Endothelial cell of umbilical vein (primary cell): ENCODE data around the gene ARHGEF16. TPM values are rescaled to one million over a fixed set of nuclear protein-coding genes. Genes with fewer than 3 reads are reported as not detected.

Experiments used
- BruUV-seq: library from RNA; stranded (reverse); fragments of 400-500 nt; replicated peaks from 2 replicates; lab custom pipeline; 2021; lab: Mats Ljungman, UMichigan
- CTCF ChIA-PET: fragments of 300-600, 350-600 bp; sonication (Branson Sonifier 250); formaldehyde crosslinking; loops from one replicate; lab custom pipeline; 2021; ENCODE audit warnings: antibody characterized with exemption, inconsistent platforms; lab: Charles Lee
- POLR2A ChIA-PET: fragments of 300-600, 350-600 bp; sonication (Branson Sonifier 250); formaldehyde crosslinking; loops from one replicate; lab custom pipeline; 2021; ENCODE audit warnings: antibody characterized with exemption, inconsistent platforms; lab: Charles Lee
- DNase-seq: peaks from one replicate; pipeline ENCODE4 v3.0.0-alpha.2; 2011; ENCODE audit warnings: low read depth, low spot score
- FAIRE-seq: peaks from 2 replicates; lab custom pipeline; 2011; peaks lifted over from hg19 to GRCh38; lab: Jason Lieb, UNC
- H2AFZ ChIP-seq: 2 replicates; pipeline ENCODE4 v1.6.0; 2012; ENCODE audit warnings: low read depth, low read length, control low read depth, inconsistent platforms
- H3K27ac ChIP-seq: 2 replicates; pipeline ENCODE4 v1.5.1; 2011; ENCODE audit warnings: low read depth, mild to moderate bottlenecking, control low read depth, low read length, moderate library complexity; ENCODE audit not compliant: insufficient read depth
- H3K27me3 ChIP-seq, 2 experiments: 2 replicates each; pipeline versions ENCODE4 v1.6.0 to v1.6.1; 2011; ENCODE audit warnings: low read length in 2 of 2, mixed read lengths in 1 of 2; ENCODE audit not compliant: control insufficient read depth in 2 of 2, insufficient read depth in 2 of 2
- H3K36me3 ChIP-seq, 2 experiments: 2 replicates in 1 of 2; 3 replicates in 1 of 2; pipeline ENCODE4 v1.5.1; 2011; ENCODE audit warnings: low read length in 2 of 2, mild to moderate bottlenecking in 1 of 2, moderate library complexity in 1 of 2; ENCODE audit not compliant: control insufficient read depth in 2 of 2, insufficient read depth in 2 of 2; ENCODE audit errors: extremely low read depth in 1 of 2
- H3K4me1 ChIP-seq: 3 replicates; pipeline ENCODE4 v1.5.1; 2011; ENCODE audit warnings: mild to moderate bottlenecking, low read length; ENCODE audit not compliant: control insufficient read depth, insufficient read depth; ENCODE audit errors: extremely low read depth
- H3K4me2 ChIP-seq: 2 replicates; pipeline ENCODE4 v1.6.1; 2011; ENCODE audit warnings: low read length, control low read depth, mixed read lengths; ENCODE audit not compliant: insufficient read depth
- H3K4me3 ChIP-seq, 3 experiments: fragments of 200-600 bp in 1 of 3; sonication (generic), shearing (Covaris generic) in 1 of 3; replicated peaks in 1 of 3; 2 replicates each; pipeline ENCODE4 v1.5.1; 2011 to 2016; ENCODE audit warnings: control low read depth in 3 of 3, low read length in 3 of 3, mild to moderate bottlenecking in 2 of 3, inconsistent platforms in 1 of 3, low read depth in 1 of 3, moderate library complexity in 1 of 3; ENCODE audit not compliant: insufficient read depth in 1 of 3
- H3K79me2 ChIP-seq: 2 replicates; pipeline ENCODE4 v1.6.0; 2012; ENCODE audit warnings: low read length, inconsistent platforms; ENCODE audit not compliant: control insufficient read depth, insufficient read depth
- H3K9ac ChIP-seq: replicated peaks from 2 replicates; pipeline ENCODE3; 2011; ENCODE audit warnings: low read length, control low read depth; ENCODE audit not compliant: insufficient read depth; ENCODE audit errors: extremely low read depth
- H3K9me1 ChIP-seq: replicated peaks from 3 replicates; pipeline ENCODE4 v1.6.0; 2011; ENCODE audit warnings: mild to moderate bottlenecking, low read length; ENCODE audit not compliant: control insufficient read depth, insufficient read depth; ENCODE audit errors: extremely low read depth
- H3K9me3 ChIP-seq: replicated peaks from 2 replicates; pipeline ENCODE4 v1.5.1; 2012; ENCODE audit warnings: low read length, inconsistent platforms; ENCODE audit not compliant: control insufficient read depth, insufficient read depth
- H4K20me1 ChIP-seq: replicated peaks from 2 replicates; pipeline ENCODE3; 2011; ENCODE audit warnings: mild to moderate bottlenecking, low read length; ENCODE audit not compliant: control insufficient read depth, insufficient read depth; ENCODE audit errors: extremely low read depth
- EZH2 ChIP-seq: IDR thresholded peaks from 2 replicates; pipeline ENCODE4 v1.6.1; 2012; ENCODE audit warnings: borderline replicate concordance, low read depth, mild to moderate bottlenecking, moderate library complexity, low read length, inconsistent platforms; ENCODE audit not compliant: severe bottlenecking
- FOS ChIP-seq: IDR thresholded peaks from 2 replicates; pipeline ENCODE4 v1.6.1; 2011; ENCODE audit warnings: mild to moderate bottlenecking, low read length, moderate library complexity, borderline replicate concordance; ENCODE audit not compliant: insufficient read depth
- GATA2 ChIP-seq: IDR thresholded peaks from 2 replicates; pipeline ENCODE4 v1.7.0; 2011; ENCODE audit warnings: low read depth, mild to moderate bottlenecking, moderate library complexity, mixed read lengths, low read length; ENCODE audit not compliant: insufficient read length, insufficient read depth
- JUN ChIP-seq: IDR thresholded peaks from 2 replicates; pipeline ENCODE4 v1.6.1; 2011; ENCODE audit warnings: borderline replicate concordance, low read depth; ENCODE audit not compliant: insufficient read length, insufficient read depth
- MYC ChIP-seq: IDR thresholded peaks from one replicate; pipeline ENCODE4 v1.6.1; 2011; ENCODE audit warnings: mild to moderate bottlenecking, low read depth, low read length
- POLR2A ChIP-seq: IDR thresholded peaks from 2 replicates; pipeline ENCODE4 v1.6.1; 2012; ENCODE audit warnings: low read depth, mild to moderate bottlenecking, control low read depth, low read length
- POLR2AphosphoS5 ChIP-seq: IDR thresholded peaks from 2 replicates; pipeline ENCODE4 v1.6.1; 2012; ENCODE audit warnings: low read depth, mild to moderate bottlenecking, control low read depth, low read length, moderate library complexity; ENCODE audit not compliant: insufficient read depth
- dilution Hi-C: fragments of 300-500 bp; cut with MboI; formaldehyde crosslinking; loops from one replicate; pipeline ENCODE4 v1.15.0; 2019; ENCODE audit warnings: low sequenced_read_pairs; ENCODE audit not compliant: extremely low pct_ligation_motif_present
- intact Hi-C: fragments of 100-400 bp; cut with micrococcal nuclease; formaldehyde crosslinking; loops from one replicate; pipeline ENCODE4 v1.10.0; 2022
- polyA plus RNA-seq, 4 experiments: library from polyadenylated mRNA; depleted of rRNA in 3 of 4; stranded (reverse) in 3 of 4; unstranded in 1 of 4; fragments of >200 nt; gene quantifications; 2 replicates each; pipeline versions ENCODE4 v1.2.1 to v1.2.3, GENCODE V29; 2011 to 2012; ENCODE audit warnings: missing spikeins in 1 of 4
- total RNA-seq: library from RNA; stranded (reverse); gene quantifications from 2 replicates; pipeline ENCODE4 v1.2.3, GENCODE V29; 2021
- TF ChIP-seq, protein P1 (sequence below), 2 donors: IDR thresholded peaks; 1 replicate in 1 of 2; 2 replicates in 1 of 2; pipeline ENCODE4 v1.5.1; 2011; ENCODE audit warnings: low read length in 2 of 2, mild to moderate bottlenecking in 2 of 2, moderate library complexity in 2 of 2, control low read depth in 1 of 2, inconsistent platforms in 1 of 2, low read depth in 1 of 2; ENCODE audit not compliant: insufficient read depth in 1 of 2; ENCODE audit errors: extremely low read depth in 1 of 2
- TF ChIP-seq, protein P2 (sequence below): IDR thresholded peaks from 2 replicates; pipeline ENCODE4 v1.6.1; 2011; ENCODE audit not compliant: insufficient read depth, insufficient read length

ARHGEF16 gene
- total and polyA plus RNA-seq, 2 donors (not counting 3 experiments of a cell fraction or from before 2014, with no cell fraction given): 0.52 to 1.3 TPM

DNA sequence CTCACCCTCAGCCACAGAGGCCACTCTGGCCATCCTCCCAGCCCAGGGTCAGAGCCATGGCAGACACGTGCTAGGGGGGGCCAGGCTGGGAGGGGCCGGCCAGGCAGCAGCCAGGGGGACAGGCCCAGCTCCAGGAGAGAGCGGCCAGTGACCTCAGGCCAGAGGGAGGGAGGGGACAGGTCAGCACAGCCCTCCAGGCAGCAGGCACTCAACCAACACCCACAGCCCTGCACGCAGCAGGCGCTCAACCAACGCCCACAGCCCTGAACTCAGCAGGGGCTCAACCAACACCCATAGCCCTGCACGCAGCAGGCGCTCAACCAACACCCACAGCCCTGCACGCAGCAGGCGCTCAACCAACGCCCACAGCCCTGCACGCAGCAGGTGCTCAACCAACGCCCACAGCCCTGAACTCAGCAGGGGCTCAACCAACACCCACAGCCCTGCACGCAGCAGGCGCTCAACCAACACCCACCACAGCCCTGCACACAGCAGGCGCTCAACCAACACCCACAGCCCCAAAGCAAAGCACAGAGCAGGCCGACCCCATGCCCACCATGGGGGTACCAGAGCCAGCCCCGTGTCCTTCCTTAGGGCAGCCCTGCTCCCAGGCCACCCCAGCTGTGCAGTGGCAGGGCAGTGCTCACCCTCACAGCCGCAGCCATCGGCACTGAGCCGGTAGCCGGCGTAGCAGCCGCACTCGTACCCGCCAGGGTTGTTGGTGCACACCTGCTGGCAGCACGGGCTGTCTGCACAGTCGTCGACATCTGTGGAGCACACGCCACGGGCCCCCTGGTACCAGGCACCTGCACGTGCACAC lies 55.9 kb downstream of the ARHGEF16 start:
- Histone ChIP-seq H3K9ac (no peak overlapping the region), H4K20me1 (no peaks in the 10 kb centered on the region), H3K36me3 (no peaks in the 10 kb centered on the region), H3K9me1 (no peaks in the 10 kb centered on the region), H3K4me1 (no peaks in the 10 kb centered on the region), H2AFZ (no peak overlapping the region), H3K4me2 (no peak overlapping the region), H3K27ac (no peak overlapping the region), H3K79me2 (no peaks in the 10 kb centered on the region), H3K27me3 (no peaks in the 10 kb centered on the region), H3K9me3 (no peaks in the 10 kb centered on the region), H3K4me3 (no peak overlapping the region)
- DNase-seq (no peak), FAIRE-seq (no peak)
- intact Hi-C loops: no loop called here
- CTCF ChIA-PET: no interaction called here
- TF ChIP-seq POLR2A (no peak), POLR2AphosphoS5 (no peak), GATA2 (no peak), JUN (no peak), EZH2 (no peak), MYC (no peak), FOS (no peak)
- TF ChIP-seq, protein P1, sequence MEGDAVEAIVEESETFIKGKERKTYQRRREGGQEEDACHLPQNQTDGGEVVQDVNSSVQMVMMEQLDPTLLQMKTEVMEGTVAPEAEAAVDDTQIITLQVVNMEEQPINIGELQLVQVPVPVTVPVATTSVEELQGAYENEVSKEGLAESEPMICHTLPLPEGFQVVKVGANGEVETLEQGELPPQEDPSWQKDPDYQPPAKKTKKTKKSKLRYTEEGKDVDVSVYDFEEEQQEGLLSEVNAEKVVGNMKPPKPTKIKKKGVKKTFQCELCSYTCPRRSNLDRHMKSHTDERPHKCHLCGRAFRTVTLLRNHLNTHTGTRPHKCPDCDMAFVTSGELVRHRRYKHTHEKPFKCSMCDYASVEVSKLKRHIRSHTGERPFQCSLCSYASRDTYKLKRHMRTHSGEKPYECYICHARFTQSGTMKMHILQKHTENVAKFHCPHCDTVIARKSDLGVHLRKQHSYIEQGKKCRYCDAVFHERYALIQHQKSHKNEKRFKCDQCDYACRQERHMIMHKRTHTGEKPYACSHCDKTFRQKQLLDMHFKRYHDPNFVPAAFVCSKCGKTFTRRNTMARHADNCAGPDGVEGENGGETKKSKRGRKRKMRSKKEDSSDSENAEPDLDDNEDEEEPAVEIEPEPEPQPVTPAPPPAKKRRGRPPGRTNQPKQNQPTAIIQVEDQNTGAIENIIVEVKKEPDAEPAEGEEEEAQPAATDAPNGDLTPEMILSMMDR (IDR thresholded peaks at IDR 0.05; ENCODE audit: extremely low read depth in 1 of 2, insufficient read depth in 1 of 2, low read depth in 1 of 2, low read length in 2 of 2): no peak
- TF ChIP-seq, protein P2, sequence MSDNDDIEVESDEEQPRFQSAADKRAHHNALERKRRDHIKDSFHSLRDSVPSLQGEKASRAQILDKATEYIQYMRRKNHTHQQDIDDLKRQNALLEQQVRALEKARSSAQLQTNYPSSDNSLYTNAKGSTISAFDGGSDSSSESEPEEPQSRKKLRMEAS: no peak
- POLR2A ChIA-PET: no interaction called here
- no TSS peak for BruUV-seq
- dilution Hi-C loops: no loop called here
